Small intestine (tissue), 16 donors: ENCODE data around the gene FAM209A. TPM values are rescaled to one million over a fixed set of nuclear protein-coding genes. Genes with fewer than 3 reads are reported as not detected.
A peak's percentile ranks its signal among the peaks of the same experiment; 100 is the strongest.
"Not testable (repeated sequence)": the region's sequence is repeated elsewhere in the genome, so short reads cannot be mapped to it uniquely, and the experiment has no call there.

Experiments
- DNase-seq, 2 donors: peaks; one replicate each; pipeline versions ENCODE4 v3.0.0 to v3.0.0-alpha.2; 2013
- FAIRE-seq: peaks from 2 replicates; lab custom pipeline; 2012; peaks lifted over from hg19 to GRCh38; lab: Jason Lieb, UNC
- H3K27ac ChIP-seq, 3 donors: one replicate each; pipeline ENCODE4 v1.5.1; 2013; ENCODE audit warnings: low read length in 2 of 3, mild to moderate bottlenecking in 2 of 3, control low read depth in 1 of 3, inconsistent platforms in 1 of 3, low read depth in 1 of 3, moderate library complexity in 1 of 3
- H3K27me3 ChIP-seq, 3 donors: one replicate each; pipeline ENCODE4 v1.6.1; 2013; ENCODE audit warnings: low read length in 3 of 3, inconsistent platforms in 1 of 3; ENCODE audit not compliant: control insufficient read depth in 3 of 3, insufficient read depth in 3 of 3
- H3K36me3 ChIP-seq, 3 donors: one replicate each; pipeline ENCODE4 v1.6.1; 2013; ENCODE audit warnings: low read length in 3 of 3, inconsistent platforms in 1 of 3, low read depth in 1 of 3, mild to moderate bottlenecking in 1 of 3, moderate library complexity in 1 of 3; ENCODE audit not compliant: control insufficient read depth in 3 of 3, insufficient read depth in 2 of 3
- H3K4me1 ChIP-seq, 3 donors: one replicate each; pipeline ENCODE4 v1.6.1; 2013; ENCODE audit warnings: low read length in 2 of 3, inconsistent platforms in 1 of 3, low read depth in 1 of 3, mild to moderate bottlenecking in 1 of 3, moderate library complexity in 1 of 3; ENCODE audit not compliant: control insufficient read depth in 3 of 3, insufficient read depth in 2 of 3
- H3K4me3 ChIP-seq, 3 donors: one replicate each; pipeline ENCODE4 v1.5.1; 2013; ENCODE audit warnings: low read length in 3 of 3, control low read depth in 1 of 3, inconsistent platforms in 1 of 3, low read depth in 1 of 3, mild to moderate bottlenecking in 1 of 3, moderate library complexity in 1 of 3
- H3K9me3 ChIP-seq, 2 donors: one replicate each; pipeline ENCODE4 v1.6.1; 2013; ENCODE audit warnings: low read depth in 1 of 2, low read length in 1 of 2; ENCODE audit not compliant: control insufficient read depth in 2 of 2, insufficient read depth in 1 of 2
- WGBS, 3 donors: extraction: QIAGEN DNeasy Blood & Tissue Kit; methylation state at CpG; one replicate each; pipeline ENCODE4 v1.1.7; 2013; 5-methylcytosine and 5-hydroxymethylcytosine counted together
- long read RNA-seq, 10 donors: transcript quantifications; one replicate each; lab custom pipeline, GENCODE V29; 2026
- polyA plus RNA-seq, 4 donors: library from polyadenylated mRNA; stranded (reverse) in 3 of 4; unstranded in 1 of 4; fragments of 200-250 nt in 3 of 4; fragments of 120-200 nt in 1 of 4; gene quantifications; one replicate each; pipeline versions ENCODE4 v1.2.1 to v1.2.3, GENCODE V29; 2013
- donor health status: healthy with polysubstance abuse.
- donor health status: control.
- donor health status: control.
- donor health status: Bipolar disorder and iron deficiency.
- donor health status: healthy.

FAM209A gene, protein sequence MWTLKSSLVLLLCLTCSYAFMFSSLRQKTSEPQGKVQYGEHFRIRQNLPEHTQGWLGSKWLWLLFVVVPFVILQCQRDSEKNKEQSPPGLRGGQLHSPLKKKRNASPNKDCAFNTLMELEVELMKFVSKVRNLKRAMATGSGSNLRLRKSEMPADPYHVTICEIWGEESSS
- polyA plus RNA-seq = under 1 TPM in 2 of 4 donors, not detected in 2; 0.22 to 0.32 TPM
- long read RNA-seq, donor 1 = 0 reads
- long read RNA-seq, donor 2 = 0 reads
- long read RNA-seq, donor 3 = 0 reads
- long read RNA-seq, donor 4 = 0 reads
- long read RNA-seq, donor 5 = 0 reads
- long read RNA-seq, donor 6, partial matches to known transcripts = 9 of 9 reads
- long read RNA-seq, donor 6, other reads (novel, unspliced or antisense) = 0 of 9 reads
- long read RNA-seq, donor 7 = 0 reads
- long read RNA-seq, donor 8 = 0 reads
- long read RNA-seq, donor 9 = 0 reads
- long read RNA-seq, donor 10 = 0 reads

DNA sequence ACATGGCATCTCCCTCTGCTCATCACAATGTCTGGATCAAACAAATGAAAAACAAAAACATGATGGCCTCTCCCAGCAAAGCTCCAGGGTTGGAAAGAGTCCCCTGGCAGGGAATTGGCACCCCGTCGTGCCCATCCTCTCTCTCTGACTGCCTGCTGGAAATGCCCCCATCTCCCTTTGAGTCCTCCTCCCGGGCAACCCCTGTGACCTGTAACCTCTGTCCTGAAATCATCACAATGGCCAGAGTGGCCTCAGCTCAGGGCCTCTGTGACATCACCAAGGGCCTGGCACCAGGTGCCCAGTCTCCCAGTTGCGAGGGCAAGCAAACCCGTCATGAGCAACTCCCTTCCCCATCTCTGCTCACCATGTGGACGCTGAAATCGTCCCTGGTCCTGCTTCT lies at the start of gene FAM209A:
TSS of gene FAM209A (plus strand) at position 301 of the 400 bp plus-strand sequence. CDS start at position 366, 65 bp downstream.
- 90 to 100% (median 96%) methylated on average over 5 to 7 of the region's 7 CpGs for WGBS, 3 donors
- not testable (repeated sequence) for H3K4me3 ChIP-seq, H3K27ac ChIP-seq, DNase-seq, H3K4me1 ChIP-seq, H3K27me3 ChIP-seq, FAIRE-seq
- peaks cover 0 to 20% of the 10 kb centered on the region in 2 donors for H3K9me3 ChIP-seq
- H3K36me3 ChIP-seq = peaks cover 5 to 14% (median 12%) of the 10 kb centered on the region in 3 donors

DNA sequence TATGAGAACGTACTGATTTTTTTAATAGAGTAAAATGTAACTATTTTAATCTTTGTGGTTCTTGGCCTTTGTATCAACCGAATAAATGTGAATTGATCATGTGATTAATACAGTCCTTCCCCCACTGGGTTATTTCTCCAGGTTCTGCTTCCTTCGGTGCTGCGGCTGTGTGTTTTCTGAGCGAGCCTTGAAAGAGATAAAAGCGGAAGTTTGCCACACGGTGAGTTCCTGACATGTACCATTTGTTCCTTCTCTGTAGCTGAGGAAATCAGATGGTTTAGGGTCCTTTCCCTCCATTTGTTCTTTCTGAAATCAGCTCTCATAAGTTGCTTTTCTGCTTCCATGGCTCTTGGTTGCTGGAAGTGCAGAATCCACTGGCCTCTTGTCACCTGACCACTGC lies 40.6 kb upstream of the FAM209A start:
- H3K27me3 ChIP-seq = no peaks in the 10 kb centered on the region
- H3K36me3 ChIP-seq = peaks cover 16 to 36% (median 33%) of the 10 kb centered on the region in 3 donors
- no peaks in the 10 kb centered on the region for H3K9me3 ChIP-seq
- 70 to 94% (median 86%) methylated on average over 7 of the region's 7 CpGs for WGBS, 3 donors
- H3K27ac ChIP-seq = peak overlapping the region in 1 of 3 donors; percentile 14
- FAIRE-seq = no peak
- no peak overlapping the region for H3K4me3 ChIP-seq
- DNase-seq = no peak
- no peaks in the 10 kb centered on the region for H3K4me1 ChIP-seq

DNA sequence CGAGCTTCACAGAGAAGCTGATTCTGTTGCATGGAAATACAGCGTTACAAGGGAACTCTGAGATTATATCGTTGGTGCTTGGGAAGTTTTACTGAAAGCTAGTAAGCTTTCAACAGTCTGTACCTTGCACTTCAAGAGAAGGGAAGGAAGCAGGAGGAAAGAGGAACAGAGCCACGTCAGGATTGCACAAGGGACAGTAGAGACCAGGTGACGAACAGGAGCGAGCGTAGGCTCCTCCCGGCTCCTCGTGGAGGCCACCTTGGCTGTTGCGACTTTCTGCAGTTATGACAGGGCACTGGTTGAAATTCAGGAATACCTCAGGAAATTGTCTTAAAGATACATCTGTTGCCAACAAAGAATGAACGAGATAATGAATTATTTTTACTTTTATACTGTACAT lies 37.3 kb upstream of the FAM209A start:
- H3K9me3 ChIP-seq = no peaks in the 10 kb centered on the region
- H3K36me3 ChIP-seq = peaks cover 14 to 42% (median 28%) of the 10 kb centered on the region in 3 donors
- FAIRE-seq (no peak), DNase-seq (no peak)
- H3K4me3 ChIP-seq = no peak overlapping the region
- no peaks in the 10 kb centered on the region for H3K4me1 ChIP-seq
- WGBS, 3 donors = 83 to 91% (median 90%) methylated on average over 11 of the region's 11 CpGs
- no peak overlapping the region for H3K27ac ChIP-seq
- H3K27me3 ChIP-seq = no peaks in the 10 kb centered on the region

DNA sequence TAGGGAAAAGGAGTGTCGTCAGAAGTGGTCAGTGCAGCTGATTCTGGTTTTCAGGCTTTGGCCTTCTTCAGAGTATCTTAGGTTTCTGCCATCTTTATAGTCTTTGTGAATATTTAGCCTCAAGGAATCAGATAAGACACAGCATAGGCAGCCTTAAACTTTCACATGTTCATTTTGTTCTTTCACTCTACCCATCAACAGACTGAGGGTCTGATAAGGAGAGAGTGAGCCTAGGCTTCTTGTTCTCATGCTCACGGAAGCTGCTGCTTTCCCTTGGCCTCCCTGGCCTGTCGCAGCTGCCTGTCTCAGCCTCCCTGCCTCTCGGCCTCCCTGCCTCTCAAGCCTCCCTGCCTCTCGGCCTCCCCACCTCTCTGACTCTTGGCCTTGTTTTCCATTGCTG lies 36.0 kb upstream of the FAM209A start:
- Histone ChIP-seq H3K4me3 (no peak overlapping the region), H3K27me3 (no peaks in the 10 kb centered on the region), H3K9me3 (no peaks in the 10 kb centered on the region), H3K36me3 (peaks cover 14 to 39% (median 26%) of the 10 kb centered on the region in 3 donors), H3K4me1 (no peaks in the 10 kb centered on the region), H3K27ac (no peak overlapping the region)
- no peak for DNase-seq
- no peak for FAIRE-seq
- 95 to 99% (median 96%) methylated on average over 5 of the region's 5 CpGs for WGBS, 3 donors

DNA sequence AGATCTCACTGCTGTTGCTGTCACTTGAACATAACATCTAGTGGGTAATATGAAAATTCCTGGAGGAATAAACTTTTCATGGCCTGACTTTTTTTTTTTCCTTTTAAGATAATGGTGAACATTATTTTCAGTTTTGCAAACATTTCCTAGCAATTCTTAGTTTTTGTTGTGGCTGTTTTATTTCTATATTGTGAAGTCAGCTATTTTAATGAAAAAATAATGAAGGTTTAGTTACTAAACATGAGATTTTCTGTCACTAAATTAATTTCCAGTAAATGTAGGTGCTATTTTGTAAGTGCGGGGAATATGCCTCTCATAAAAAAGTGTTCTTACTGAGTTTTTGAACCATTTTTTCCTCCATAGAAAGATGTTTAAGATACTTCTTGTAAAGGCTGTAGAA lies 23.4 kb upstream of the FAM209A start:
- Histone ChIP-seq H3K9me3 (peaks cover 0 to 2% of the 10 kb centered on the region in 2 donors), H3K27me3 (no peaks in the 10 kb centered on the region), H3K4me1 (no peaks in the 10 kb centered on the region), H3K36me3 (peaks cover 0 to 14% (median 10%) of the 10 kb centered on the region in 3 donors), H3K27ac (no peak overlapping the region), H3K4me3 (no peak overlapping the region)
- DNase-seq (no peak), FAIRE-seq (no peak)
- WGBS, 3 donors = 93 to 98% (median 98%) methylated on average over 1 of the region's 1 CpG

DNA sequence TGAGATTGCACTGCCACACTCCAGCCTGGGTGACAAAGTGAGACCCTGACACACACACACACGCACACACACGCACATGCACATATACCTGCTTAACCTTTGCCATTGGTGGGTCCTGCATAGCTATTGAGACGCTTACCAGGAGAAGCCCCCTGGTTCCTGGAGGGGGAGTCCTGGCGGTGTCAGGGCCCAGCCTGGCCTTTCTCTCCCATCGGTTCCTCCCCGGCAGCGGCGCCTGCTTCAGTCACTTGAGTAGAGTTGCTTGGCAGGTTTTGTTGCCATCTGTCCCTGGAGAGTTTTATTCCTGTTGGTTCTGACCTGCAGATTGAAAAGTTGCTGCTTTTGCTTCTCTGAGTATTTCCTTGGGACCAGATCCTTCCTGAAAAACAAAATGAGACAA lies 20.6 kb upstream of the FAM209A start:
- no peak for FAIRE-seq
- 97% methylated on average over 8 of the region's 8 CpGs for WGBS, 3 donors
- H3K4me3 ChIP-seq = no peak overlapping the region

DNA sequence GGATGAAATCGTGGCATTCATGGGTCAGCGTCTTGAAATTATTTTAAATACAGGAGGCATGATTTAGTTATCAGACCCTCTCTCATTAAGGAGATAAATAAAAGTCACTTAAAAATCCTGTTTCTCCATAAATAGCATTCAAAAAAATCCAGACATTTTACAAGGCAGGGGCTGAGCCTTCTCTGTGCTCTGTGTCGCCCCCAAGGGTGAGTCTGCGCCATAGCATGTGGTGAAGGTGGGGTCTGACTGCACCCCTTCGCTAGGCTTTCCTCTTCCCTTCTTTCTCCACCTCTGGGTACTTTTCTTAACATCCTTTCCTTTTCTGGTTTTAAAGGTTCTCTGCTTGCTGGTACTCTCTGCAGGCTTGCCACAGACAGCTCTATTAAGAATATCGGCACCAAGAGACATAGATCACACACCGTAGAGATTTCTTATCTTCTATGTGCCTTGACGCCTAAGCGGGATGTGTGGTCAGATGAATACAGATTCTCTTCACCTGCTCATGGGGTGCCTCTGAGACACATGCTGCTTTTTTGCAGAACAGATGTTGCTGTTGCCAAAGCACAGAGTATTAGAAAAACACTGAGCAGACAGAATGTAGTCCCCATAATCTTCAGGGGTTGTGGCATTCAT lies 20.1 kb upstream of the FAM209A start:
- Histone ChIP-seq H3K27ac (no peak overlapping the region), H3K4me1 (no peaks in the 10 kb centered on the region), H3K36me3 (peaks cover 2 to 5% (median 4%) of the 10 kb centered on the region in 3 donors), H3K4me3 (no peak overlapping the region), H3K27me3 (no peaks in the 10 kb centered on the region), H3K9me3 (no peaks in the 10 kb centered on the region)
- 88 to 92% (median 92%) methylated on average over 9 of the region's 9 CpGs for WGBS, 3 donors
- DNase-seq (no peak), FAIRE-seq (no peak)

More for the DNA sequence above, 20.6 kb upstream of the FAM209A start:
- H3K27ac ChIP-seq = no peak overlapping the region
- H3K27me3 ChIP-seq = no peaks in the 10 kb centered on the region
- peaks cover 0 to 5% (median 4%) of the 10 kb centered on the region in 3 donors for H3K36me3 ChIP-seq
- DNase-seq = no peak
- H3K9me3 ChIP-seq = no peaks in the 10 kb centered on the region
- H3K4me1 ChIP-seq = no peaks in the 10 kb centered on the region

DNA sequence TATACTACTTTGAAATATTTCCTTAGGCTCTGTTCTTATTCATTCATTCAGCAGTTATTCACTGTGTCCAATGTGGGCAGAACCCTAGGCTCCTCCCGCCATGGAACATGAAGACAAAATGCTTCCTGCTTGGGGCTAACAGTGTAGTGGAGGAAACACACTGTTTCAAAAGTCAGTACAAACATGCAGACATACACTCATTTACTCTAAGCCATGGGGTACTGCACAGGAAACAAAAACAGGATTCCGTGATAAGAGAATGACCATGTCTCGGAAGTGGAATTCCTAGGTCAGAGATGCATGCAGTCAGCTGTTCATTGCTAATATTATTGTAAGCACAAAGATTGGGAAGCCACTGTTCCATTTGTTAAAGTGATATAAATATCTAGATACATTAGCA lies 18.4 kb upstream of the FAM209A start:
- Histone ChIP-seq H3K9me3 (no peaks in the 10 kb centered on the region), H3K4me3 (no peak overlapping the region), H3K27me3 (no peaks in the 10 kb centered on the region), H3K36me3 (peaks cover 2% of the 10 kb centered on the region in 3 donors), H3K4me1 (no peaks in the 10 kb centered on the region), H3K27ac (no peak overlapping the region)
- 68 to 73% (median 69%) methylated on average over 3 of the region's 3 CpGs for WGBS, 3 donors
- DNase-seq (no peak), FAIRE-seq (no peak)
